GM18526 (cell line): Measurements from ENCODE around the gene ZDHHC11.
"Not testable (repeated sequence)": the region's sequence is repeated elsewhere in the genome, so short reads cannot be mapped to it uniquely, and the experiment has no call there.

ENCODE experiments used
- POLR2A ChIP-seq: IDR thresholded peaks from 3 replicates; pipeline ENCODE4 v1.6.1; 2011; ENCODE audit not compliant: insufficient read length; ENCODE audit errors: extremely low read depth

The ZDHHC11 gene

DNA sequence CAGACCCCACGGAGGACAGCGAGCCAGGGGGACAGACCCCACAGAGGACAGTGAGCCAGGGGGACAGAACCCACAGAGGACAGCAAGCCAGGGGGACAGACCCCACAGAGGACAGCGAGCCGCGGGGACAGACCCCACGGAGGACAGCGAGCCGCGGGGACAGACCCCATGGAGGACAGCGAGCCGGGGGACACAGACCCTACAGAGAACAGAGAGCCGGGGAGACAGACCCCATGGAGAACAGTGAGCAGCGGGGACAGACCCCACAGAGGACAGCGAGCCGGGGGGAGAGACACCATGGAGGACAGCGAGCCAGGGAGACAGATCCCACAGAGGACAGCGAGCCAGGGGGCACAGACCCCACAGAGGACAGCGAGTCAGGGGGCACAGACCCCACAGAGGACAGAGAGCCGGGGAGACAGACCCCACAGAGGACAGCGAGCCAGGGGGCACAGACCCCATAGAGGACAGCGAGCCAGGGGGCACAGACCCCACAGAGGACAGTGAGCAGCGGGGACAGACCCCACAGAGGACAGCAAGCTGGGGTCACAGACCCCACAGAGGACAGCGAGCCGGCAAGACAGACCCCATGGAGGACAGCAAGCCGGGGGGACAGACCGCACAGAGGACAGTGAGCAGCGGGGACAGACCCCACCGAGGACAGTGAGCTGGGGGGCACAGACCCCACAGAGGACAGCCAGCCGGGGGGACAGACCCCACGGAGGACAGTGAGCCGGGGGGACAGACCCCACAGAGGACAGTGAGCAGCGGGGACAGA, 4.4 kb upstream of the ZDHHC11 start:
- no peak for TF ChIP-seq POLR2A

- TF ChIP-seq POLR2A, result no peak
Measured at GRCh38 chr5:854217-854616, 3.4 kb upstream of the ZDHHC11 start.

DNA sequence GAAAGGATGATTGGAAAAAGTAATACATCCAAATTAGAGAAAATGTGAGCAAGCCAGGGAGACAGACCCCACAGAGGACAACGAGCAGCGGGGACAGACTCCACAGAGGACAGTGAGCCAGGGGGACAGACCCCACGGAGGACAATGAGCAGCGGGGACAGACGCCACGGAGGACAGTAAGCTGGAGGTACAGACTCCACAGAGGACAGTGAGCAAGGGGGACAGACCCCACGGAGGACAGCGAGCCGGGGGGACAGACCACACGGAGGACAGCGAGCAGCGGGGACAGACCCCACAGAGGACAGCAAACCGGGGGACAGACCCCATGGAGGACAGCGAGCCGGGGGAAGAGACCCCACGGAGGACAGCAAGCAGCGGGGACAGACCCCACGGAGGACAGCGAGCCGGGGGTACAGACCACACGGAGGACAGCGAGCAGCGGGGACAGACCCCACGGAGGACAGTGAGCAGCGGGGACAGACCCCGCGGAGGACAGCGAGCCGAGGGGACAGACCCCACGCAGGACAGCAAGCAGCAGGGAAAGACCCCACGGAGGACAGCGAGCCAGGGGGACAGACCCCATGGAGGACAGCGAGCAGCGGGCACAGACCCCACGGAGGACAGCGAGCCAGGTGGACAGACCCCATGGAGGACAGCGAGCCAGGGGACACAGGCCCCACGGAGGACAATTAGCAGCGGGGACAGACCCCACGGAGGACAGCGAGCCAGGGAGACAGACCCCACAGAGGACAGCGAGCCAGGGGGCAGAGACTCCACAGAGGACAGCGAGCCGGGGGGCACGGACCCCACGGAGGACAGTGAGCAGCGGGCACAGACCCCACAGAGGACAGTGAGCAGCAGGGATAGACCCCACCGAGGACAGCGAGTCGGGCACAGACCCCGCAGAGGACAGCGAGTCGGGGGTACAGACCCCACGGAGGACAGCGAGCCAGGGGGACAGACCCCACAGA, 1.9 kb upstream of the ZDHHC11 start:
- TF ChIP-seq POLR2A, result no peak

- no peak for TF ChIP-seq POLR2A
Measured at GRCh38 chr5:852018-852417, 1.2 kb upstream of the ZDHHC11 start.

- no peak for TF ChIP-seq POLR2A
Measured at GRCh38 chr5:851553-851952, 767 bp upstream of the ZDHHC11 start.

DNA sequence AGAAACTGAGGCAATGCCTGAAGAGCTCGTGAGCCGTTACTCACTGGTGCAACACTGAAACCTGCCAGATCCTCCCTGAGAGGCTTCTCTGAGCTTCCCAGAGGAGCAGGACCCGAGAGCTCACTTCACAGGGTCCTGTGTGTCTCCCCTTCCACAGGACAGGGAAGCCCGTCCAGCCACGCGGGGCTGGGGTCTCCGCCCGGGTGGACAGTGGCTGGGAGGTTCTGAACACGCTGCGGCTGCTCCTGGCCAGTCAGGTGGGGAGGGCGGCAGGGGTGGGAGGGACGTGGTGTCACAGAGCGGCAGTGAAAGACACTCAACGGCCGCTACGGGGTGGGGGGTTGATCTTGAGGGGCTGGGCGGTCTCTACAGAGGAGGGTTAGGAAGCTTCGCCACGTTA, 290 bp upstream of the ZDHHC11 start:
- TF ChIP-seq POLR2A, result no peak

DNA sequence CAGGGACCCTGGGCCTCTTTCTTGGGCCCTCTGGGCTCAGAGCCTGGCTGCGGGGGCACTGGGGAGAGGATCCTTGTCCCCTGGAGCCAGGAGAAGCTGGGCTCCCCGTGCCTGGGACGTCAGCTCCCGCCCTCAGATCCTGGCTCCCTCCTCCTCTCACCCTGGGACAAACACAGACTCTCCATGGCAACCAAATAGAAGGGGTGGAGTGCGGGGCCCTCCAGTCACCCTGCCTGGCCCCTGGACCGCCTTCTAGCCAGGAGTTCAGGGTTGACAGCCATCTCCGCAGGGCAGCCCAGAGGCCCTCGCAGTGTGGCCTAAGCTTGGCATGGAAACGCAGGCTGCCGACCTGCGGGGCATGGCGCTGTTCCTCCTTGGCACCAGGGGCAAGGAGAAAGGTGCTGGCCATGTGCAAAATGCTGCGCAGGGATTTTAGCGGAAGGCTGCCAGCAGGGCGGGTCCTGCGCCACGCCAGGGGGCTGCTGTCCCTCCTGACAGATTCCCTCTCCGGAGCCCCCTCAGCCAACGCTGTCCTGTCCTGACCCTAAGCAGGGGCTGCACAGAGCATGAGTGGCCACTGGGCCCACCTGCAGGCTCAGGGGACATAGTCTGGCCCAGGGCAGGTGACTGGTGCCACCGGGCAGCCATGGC, 1.0 kb downstream of the ZDHHC11 start:
- no peak for TF ChIP-seq POLR2A

GRCh38 chr5:848671-849111, 2.1 kb downstream of the ZDHHC11 start:
- TF ChIP-seq POLR2A, result no peak

GRCh38 chr5:821504-821903, 29.3 kb downstream of the ZDHHC11 start:
- no peak for TF ChIP-seq POLR2A

DNA sequence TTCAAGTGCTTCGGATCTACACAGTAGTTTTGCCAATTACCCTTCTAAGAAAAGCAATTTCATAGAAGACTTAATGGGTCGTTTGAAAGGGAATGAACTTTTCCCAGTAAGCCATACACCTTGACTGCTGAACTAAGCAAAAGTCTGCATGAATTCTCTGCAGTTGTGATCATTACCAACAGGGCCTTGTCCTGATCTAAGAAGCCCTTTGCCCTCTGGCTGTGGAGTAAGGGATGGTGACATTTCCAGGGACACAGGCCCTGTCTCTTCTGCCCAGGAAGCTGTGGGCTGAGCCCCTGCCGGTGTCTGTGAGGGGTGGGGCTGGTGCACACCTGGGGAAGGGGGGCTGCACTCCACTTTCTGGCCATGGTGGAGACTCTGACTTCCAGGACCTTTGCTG, 30.5 kb downstream of the ZDHHC11 start:
- no peak for TF ChIP-seq POLR2A

- TF ChIP-seq POLR2A, result no peak
Measured at GRCh38 chr5:819078-819477, 31.7 kb downstream of the ZDHHC11 start.

DNA sequence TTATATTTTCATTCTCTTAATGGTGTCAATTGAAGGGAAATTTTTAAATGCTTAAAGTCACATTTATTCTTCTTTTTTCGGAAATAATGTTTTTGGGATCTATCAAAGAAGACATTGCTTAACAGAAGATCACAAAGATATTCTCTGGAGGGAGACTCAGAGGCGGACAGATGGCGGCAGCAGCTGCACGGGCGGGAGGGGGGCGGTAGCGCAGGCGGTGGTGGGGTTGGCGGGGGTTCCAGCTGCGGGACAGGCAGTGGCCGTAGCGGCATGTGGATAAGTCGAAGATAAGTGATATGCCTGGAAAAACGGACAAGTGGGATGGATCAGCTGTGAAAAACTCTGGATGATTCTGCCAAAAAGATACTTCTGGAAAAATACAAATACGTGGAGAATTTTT, 34.6 kb downstream of the ZDHHC11 start:
- no peak for TF ChIP-seq POLR2A

GRCh38 chr5:815449-815848, 35.3 kb downstream of the ZDHHC11 start:
- TF ChIP-seq POLR2A, result no peak

DNA sequence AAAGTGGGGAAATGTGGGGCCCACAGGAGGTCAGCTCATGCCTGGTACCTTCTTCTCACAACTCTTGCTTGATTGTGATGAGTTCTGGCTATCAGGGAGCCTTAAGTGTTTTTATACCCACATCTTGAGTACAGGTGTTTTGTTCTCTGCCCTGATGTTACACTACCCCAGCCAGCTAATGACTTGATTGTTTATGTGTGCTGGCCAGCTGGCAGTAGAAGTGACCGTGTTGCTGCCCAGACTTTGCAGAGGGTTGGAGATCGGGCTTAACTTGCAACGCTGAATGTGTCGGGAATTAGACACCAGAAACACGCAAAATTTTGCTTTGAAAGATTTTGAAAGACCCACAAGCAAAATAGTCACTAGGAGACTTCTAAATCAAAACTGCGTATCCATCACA, 49.3 kb downstream of the ZDHHC11 start:
- TF ChIP-seq POLR2A, result no peak

DNA sequence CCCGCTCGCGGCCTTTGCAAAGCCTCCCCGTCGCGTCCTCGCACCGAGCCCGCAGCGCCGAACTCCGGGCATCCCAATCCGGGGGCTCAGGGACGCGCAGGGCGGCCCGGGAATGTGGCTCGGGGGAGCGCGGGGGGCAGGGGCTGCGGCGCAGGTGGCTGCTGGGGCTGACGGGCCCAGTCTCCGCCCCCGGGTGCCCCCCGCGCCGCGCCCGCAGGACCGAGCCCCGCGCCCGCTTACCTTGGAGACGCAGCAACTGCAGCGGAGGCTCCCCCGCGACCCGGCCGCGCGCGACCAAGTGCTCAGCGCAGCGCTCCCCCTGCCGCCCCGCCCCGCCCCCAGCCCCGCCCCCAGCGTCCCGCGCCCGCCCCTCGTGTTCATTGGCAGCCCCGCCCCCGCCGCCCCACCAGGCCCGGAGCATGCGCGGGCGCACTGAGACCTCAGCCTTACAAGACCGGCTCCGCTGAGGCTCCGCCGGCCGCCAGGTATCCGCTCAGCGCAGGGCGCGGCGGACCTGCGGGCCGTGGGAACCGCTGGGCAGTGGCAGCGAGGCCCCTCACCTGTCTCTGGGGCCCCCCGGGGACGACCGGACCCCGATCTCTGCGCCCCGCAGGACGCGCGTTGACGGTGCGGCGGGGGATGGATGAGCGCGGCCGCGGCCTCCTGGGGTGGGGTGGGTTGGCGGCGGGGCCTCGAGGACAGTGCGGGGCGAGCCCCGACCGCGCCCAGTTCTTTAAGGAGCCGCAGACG, 66.2 kb downstream of the ZDHHC11 start, which contains the start of gene ZDHHC11B:
Gene ZDHHC11B, minus strand, starts transcription at position 302 of the 750 bp plus-strand sequence. CDS start 17,810 bp downstream, outside the sequence.
- TF ChIP-seq POLR2A, result not testable (repeated sequence)

DNA sequence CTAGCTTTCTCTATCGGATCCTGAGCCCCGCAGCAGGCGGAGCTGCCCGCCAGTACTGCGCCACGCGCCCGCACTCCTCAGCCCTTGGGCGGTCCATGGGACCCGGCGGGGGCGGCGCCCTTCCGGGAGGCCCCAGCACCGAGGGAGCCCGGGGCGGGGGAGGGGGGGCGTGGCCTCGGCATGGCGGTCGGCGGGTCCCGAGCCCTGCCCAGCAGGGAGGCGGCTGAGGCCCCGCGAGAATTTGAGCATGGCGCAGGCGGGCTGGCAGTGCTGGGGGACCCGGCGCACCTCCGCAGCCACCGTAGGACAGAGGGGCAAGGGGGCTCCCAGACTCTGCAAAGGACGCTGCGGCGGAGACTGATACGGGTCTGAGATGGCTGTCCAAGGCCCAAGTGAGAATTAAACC, 73.0 kb downstream of the ZDHHC11 start:
- TF ChIP-seq POLR2A, result no peak
